Body of pancreas (tissue), 4 donors: ENCODE data around the gene FAM193A. TPM values are rescaled to one million over a fixed set of nuclear protein-coding genes. Genes with fewer than 3 reads are reported as not detected.

Experiments
- ATAC-seq: fragments of 150-250 bp; one replicate; pipeline ENCODE4 v1.9.1; 2016
- DNase-seq, 4 donors: peaks; one replicate each; pipeline ENCODE4 v3.0.0-alpha.2; 2019
- H3K27ac ChIP-seq, 4 donors: fragments of 200-600 bp; sonication (generic); 1 replicate in 3 of 4; 2 replicates in 1 of 4; pipeline versions ENCODE4 v1.5.1 to v1.6.1; 2016 to 2019; ENCODE audit warnings: mild to moderate bottlenecking in 1 of 4, mixed read lengths in 1 of 4, moderate library complexity in 1 of 4
- H3K27me3 ChIP-seq, 2 donors: fragments of 200-600 bp; sonication (generic); one replicate each; pipeline ENCODE4 v1.6.0; 2016; ENCODE audit warnings: mild to moderate bottlenecking in 1 of 2
- H3K36me3 ChIP-seq, 2 donors: fragments of 200-600 bp; sonication (generic); replicated peaks in 1 of 2; 2 replicates each; pipeline ENCODE4 v1.5.1; 2016; ENCODE audit warnings: low read depth in 2 of 2; ENCODE audit not compliant: insufficient read depth in 1 of 2
- H3K4me1 ChIP-seq: fragments of 200-600 bp; sonication (generic); one replicate; pipeline ENCODE4 v1.6.0; 2016
- H3K4me3 ChIP-seq, 2 donors: fragments of 200-600 bp; sonication (generic); 1 replicate in 1 of 2; 2 replicates in 1 of 2; pipeline ENCODE4 v1.5.1; 2016 to 2019
- H3K9me3 ChIP-seq, 3 donors: fragments of 200-600 bp; sonication (generic); 1 replicate in 2 of 3; 2 replicates in 1 of 3; pipeline ENCODE4 v1.5.1; 2016
- POLR2A ChIP-seq, 3 donors: fragments of 450-650 bp; IDR thresholded peaks; one replicate each; pipeline ENCODE4 v1.6.1; 2016; ENCODE audit warnings: antibody characterized with exemption in 3 of 3, mild to moderate bottlenecking in 2 of 3
- WGBS, 2 donors: methylation state at CpG; one replicate each; pipeline ENCODE4 v1.1.5; 2017; 5-methylcytosine and 5-hydroxymethylcytosine counted together
- intact Hi-C: fragments of 100-400 bp; cut with DNase I; formaldehyde crosslinking; loops from one replicate; pipeline ENCODE4 v1.15.1; 2023
- total RNA-seq, 2 donors: library from RNA; depleted of rRNA; stranded (reverse); fragments of >200 nt; gene quantifications; one replicate each; pipeline ENCODE4 v1.1.0, GENCODE V29; 2016
- TF ChIP-seq, protein P1 (sequence below), 7 experiments: fragments of 450-650 bp in 4 of 7; fragments of 200-600 bp in 3 of 7; sonication (generic) in 3 of 7; IDR thresholded peaks; one replicate each; pipeline ENCODE4 v1.5.1; 2016 to 2019; ENCODE audit warnings: antibody characterized with exemption in 7 of 7

FAM193A gene
- total RNA-seq, 2 donors from 2014 or later = 14.8 to 22.7 TPM

DNA sequence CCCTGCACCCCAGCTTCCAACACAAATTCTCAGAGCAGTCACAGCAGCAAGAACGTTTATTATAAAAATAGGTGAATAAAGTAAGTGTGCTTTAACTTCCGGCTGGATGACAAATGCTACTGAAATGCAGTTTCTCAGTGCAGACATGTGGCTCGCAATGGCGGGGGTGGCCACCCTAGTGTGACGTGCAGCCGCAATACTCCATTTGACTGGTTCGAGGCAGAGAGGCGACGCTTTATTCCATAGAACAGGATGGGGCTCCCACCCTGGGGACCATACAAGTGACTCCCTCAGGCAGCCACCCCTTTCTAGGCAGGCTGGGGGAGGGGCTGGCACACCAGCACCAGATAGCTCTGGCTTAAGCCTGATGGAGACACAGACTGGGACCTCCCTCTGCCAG, 205.2 kb downstream of the FAM193A start:
- whole genome bisulfite sequencing, 2 donors = 84% methylated on average over 9 of the region's 9 CpGs
- no peak overlapping the region for H3K27ac ChIP-seq
- no peaks in the 10 kb centered on the region for H3K4me1 ChIP-seq
- TF ChIP-seq POLR2A (IDR thresholded peaks at IDR 0.05) = no peak
- intact Hi-C loops = no loop called here
- H3K27me3 ChIP-seq = no peaks in the 10 kb centered on the region
- peaks cover 0 to 20% of the 10 kb centered on the region in 2 donors for H3K36me3 ChIP-seq
- no peaks in the 10 kb centered on the region for H3K9me3 ChIP-seq
- H3K4me3 ChIP-seq = no peak overlapping the region
- DNase-seq (no peak), ATAC-seq (no peak)

DNA sequence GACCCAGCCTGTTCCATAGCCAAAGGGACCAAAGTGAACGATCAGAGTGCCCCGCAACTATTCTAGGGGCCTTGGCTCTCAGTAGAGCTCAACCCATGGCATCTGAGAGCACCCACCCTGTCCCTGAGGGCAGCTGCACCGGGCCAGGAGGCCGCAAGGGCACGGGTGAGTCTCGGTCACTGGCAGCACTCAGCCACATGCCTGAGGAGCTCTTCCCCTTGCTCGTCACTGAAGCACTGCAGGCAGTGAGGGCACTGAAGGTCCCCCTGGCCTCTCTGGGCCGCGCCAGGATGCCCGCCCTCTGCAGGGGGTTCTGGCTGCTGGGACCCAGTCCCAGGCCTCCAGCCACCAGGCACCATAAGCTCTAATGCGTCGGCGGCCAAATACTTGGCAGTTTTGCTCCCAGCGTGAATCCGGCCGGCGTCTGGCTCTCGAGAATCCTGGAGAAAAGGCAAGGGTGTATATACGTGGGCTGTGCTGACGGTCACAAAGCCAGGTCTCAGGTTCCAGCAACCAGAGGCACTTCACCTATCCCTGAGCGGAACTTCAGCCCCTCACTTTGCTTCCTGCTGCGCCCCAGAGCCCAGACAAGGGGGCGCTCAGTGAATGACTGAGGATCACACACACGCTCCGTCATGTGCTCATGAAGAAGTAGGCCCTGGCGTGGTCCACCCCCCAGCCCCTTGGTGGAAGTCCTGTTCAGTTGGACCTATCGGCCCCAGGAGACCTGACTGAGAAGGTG, 205.8 kb downstream of the FAM193A start:
- ATAC-seq (no peak), DNase-seq (no peak)
- intact Hi-C loops = no loop called here
- Histone ChIP-seq H3K9me3 (no peaks in the 10 kb centered on the region), H3K4me3 (no peak overlapping the region), H3K4me1 (no peaks in the 10 kb centered on the region), H3K36me3 (peaks cover 2 to 24% of the 10 kb centered on the region in 2 donors), H3K27ac (no peak overlapping the region), H3K27me3 (no peaks in the 10 kb centered on the region)
- WGBS, 2 donors = 92 to 95% methylated on average over 9 to 22 of the region's 27 CpGs
- TF ChIP-seq, protein P1, sequence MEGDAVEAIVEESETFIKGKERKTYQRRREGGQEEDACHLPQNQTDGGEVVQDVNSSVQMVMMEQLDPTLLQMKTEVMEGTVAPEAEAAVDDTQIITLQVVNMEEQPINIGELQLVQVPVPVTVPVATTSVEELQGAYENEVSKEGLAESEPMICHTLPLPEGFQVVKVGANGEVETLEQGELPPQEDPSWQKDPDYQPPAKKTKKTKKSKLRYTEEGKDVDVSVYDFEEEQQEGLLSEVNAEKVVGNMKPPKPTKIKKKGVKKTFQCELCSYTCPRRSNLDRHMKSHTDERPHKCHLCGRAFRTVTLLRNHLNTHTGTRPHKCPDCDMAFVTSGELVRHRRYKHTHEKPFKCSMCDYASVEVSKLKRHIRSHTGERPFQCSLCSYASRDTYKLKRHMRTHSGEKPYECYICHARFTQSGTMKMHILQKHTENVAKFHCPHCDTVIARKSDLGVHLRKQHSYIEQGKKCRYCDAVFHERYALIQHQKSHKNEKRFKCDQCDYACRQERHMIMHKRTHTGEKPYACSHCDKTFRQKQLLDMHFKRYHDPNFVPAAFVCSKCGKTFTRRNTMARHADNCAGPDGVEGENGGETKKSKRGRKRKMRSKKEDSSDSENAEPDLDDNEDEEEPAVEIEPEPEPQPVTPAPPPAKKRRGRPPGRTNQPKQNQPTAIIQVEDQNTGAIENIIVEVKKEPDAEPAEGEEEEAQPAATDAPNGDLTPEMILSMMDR (IDR thresholded peaks at IDR 0.05) = no peak
- TF ChIP-seq POLR2A (IDR thresholded peaks at IDR 0.05) = no peak

DNA sequence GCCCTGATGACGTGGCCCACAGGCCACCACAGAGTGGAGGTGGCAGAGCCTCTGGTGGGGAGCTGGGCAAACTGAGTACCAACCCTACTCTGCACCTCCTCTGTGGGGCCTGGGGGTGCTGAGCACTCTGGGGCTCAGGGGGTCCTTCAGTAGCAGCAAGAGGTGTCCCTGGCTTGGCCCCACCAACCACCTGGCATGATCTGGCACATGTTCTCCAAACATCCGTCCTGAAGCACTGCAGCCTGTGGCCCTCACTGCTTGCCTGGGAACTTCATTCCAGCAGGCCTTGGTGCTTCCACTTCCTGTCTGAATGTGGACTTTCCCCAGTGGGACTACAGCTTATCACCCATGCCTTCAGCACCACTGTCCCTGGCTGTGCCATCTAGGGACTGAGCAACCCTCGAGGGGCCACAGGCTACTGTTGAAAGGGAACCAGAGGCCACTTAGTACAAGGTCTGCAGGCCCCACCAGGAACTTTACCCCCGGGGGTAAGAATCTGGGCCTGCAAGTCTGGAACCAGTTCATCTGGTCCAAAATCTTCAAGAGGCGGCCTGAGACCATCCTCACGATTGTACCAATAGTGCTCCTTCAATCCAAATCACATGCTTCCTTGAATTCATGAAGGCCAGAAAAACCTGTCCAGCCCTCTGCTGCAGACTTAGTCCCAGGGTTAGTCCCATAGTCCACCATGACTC, 206.5 kb downstream of the FAM193A start:
- DNase-seq (no peak), ATAC-seq (no peak)
- no peak for TF ChIP-seq POLR2A (IDR thresholded peaks at IDR 0.05)
- TF ChIP-seq, protein P1 (IDR thresholded peaks at IDR 0.05) = no peak
- intact Hi-C loops = no loop called here
- Histone ChIP-seq H3K4me1 (no peaks in the 10 kb centered on the region), H3K9me3 (no peaks in the 10 kb centered on the region), H3K36me3 (peaks cover 9 to 28% of the 10 kb centered on the region in 2 donors), H3K27ac (no peak overlapping the region), H3K27me3 (no peaks in the 10 kb centered on the region), H3K4me3 (no peak overlapping the region)
- 74 to 82% methylated on average over 2 to 6 of the region's 6 CpGs for WGBS, 2 donors

DNA sequence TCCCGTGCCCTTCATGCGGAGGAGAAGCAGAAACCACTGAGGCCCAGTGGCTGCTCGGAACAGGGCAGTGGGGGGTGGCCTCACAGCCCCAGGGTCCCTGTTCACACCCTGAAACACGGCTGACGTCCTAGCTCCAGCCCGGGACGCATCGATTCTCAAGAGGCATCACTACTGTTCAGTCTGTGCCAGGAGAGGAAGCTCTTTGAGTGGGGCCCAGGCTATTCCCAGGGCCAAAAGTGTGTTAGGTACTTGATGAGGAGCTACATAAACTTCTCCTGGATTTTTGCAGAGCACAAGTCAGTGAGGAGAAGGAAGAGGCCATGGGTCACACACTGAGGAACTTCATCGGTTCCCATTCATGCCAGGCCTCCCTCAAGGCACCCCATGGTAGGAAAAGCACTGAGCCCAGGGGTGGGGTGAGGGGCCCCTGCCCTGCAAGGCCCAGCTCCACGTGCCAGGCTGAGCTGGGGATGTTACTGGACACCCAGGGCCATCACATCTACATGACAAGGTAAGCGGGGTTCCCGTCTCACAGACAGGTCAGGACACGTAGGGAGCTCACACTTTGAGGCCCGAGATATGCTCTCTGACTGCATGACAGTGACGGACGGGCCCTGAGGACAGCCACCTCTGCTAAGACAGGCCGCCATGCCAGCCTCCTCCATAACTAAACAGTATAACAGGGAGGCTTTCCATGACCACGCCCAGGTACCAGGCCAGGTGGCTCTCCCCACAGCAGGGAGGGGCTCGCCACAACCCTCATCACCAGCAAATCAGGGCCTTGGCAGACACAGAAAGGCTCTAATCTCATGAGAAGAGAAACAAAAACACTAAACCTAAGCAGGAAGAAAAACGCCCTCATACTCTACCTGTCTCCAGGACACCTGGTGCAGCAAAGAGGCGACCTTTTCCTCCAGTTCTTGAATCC, 207.3 kb downstream of the FAM193A start:
- intact Hi-C loops = no loop called here
- H3K36me3 ChIP-seq = peaks cover 9 to 28% of the 10 kb centered on the region in 2 donors
- no peak overlapping the region for H3K4me3 ChIP-seq
- 91 to 92% methylated on average over 6 to 21 of the region's 21 CpGs for WGBS, 2 donors
- no peaks in the 10 kb centered on the region for H3K9me3 ChIP-seq
- no peaks in the 10 kb centered on the region for H3K27me3 ChIP-seq
- H3K27ac ChIP-seq = no peak overlapping the region
- H3K4me1 ChIP-seq = no peaks in the 10 kb centered on the region
- no peak for TF ChIP-seq POLR2A (IDR thresholded peaks at IDR 0.05)
- TF ChIP-seq, protein P1 (IDR thresholded peaks at IDR 0.05) = no peak
- DNase-seq (no peak), ATAC-seq (no peak)
